Progenitor cell of endocrine pancreas (in vitro differentiated cells): ENCODE data around the gene CPAMD8. TPM values are rescaled to one million over a fixed set of nuclear protein-coding genes. Genes with fewer than 3 reads are reported as not detected.

Source experiments
- DNase-seq: peaks from one replicate; pipeline ENCODE4 v3.0.0; 2021; ENCODE audit warnings: low spot score; ENCODE audit not compliant: unreplicated experiment
- H3K27ac Mint-ChIP-seq: 2 replicates; pipeline ENCODE4 v1.8.0; 2021; ENCODE audit warnings: mild to moderate bottlenecking, moderate library complexity, mixed read lengths
- H3K27me3 Mint-ChIP-seq: 2 replicates; pipeline ENCODE4 v1.8.0; 2021; ENCODE audit warnings: mixed read lengths
- H3K36me3 Mint-ChIP-seq: 2 replicates; pipeline ENCODE4 v1.8.0; 2022; ENCODE audit warnings: mixed read lengths; ENCODE audit not compliant: insufficient read depth
- H3K4me1 Mint-ChIP-seq: 2 replicates; pipeline ENCODE4 v1.8.0; 2021; ENCODE audit warnings: low read depth, mixed read lengths
- H3K4me3 Mint-ChIP-seq: 2 replicates; pipeline ENCODE4 v1.8.0; 2021; ENCODE audit warnings: low read depth, mild to moderate bottlenecking, moderate library complexity, mixed read lengths
- H3K9me3 Mint-ChIP-seq: 2 replicates; pipeline ENCODE4 v1.8.0; 2021; ENCODE audit warnings: low read depth, mixed read lengths
- CTCF ChIP-seq: fragments of 200-600 bp; sonication (generic); IDR thresholded peaks from one replicate; pipeline ENCODE4 v1.5.0; 2021; ENCODE audit warnings: antibody characterized with exemption, mild to moderate bottlenecking; ENCODE audit not compliant: unreplicated experiment
- total RNA-seq: library from RNA; stranded (reverse); gene quantifications from 2 replicates; pipeline ENCODE4 v1.2.1, GENCODE V29; 2021

The CPAMD8 gene
- total RNA-seq, 1 donor from 2014 or later = 63.4 TPM

- H3K4me3 Mint-ChIP-seq = no peak overlapping the region
- TF ChIP-seq CTCF = no peak
- peaks cover 33% of the 10 kb centered on the region for H3K36me3 Mint-ChIP-seq
- no peaks in the 10 kb centered on the region for H3K4me1 Mint-ChIP-seq
- DNase-seq = no peak
- peaks cover 13% of the 10 kb centered on the region for H3K9me3 Mint-ChIP-seq
- no peaks in the 10 kb centered on the region for H3K27me3 Mint-ChIP-seq
- no peak overlapping the region for H3K27ac Mint-ChIP-seq
Measured at GRCh38 chr19:16928916-16929315, 97.7 kb downstream of the CPAMD8 start.

- H3K9me3 Mint-ChIP-seq = peaks cover 9% of the 10 kb centered on the region
- H3K27ac Mint-ChIP-seq = no peak overlapping the region
Measured at GRCh38 chr19:16928351-16928750, 98.3 kb downstream of the CPAMD8 start.

GRCh38 chr19:16927883-16928282 is 98.7 kb downstream of the CPAMD8 start:
- Mint-ChIP-seq H3K4me3 (no peak overlapping the region), H3K36me3 (peaks cover 30% of the 10 kb centered on the region), H3K9me3 (peaks cover 7% of the 10 kb centered on the region), H3K27ac (no peak overlapping the region), H3K4me1 (no peaks in the 10 kb centered on the region), H3K27me3 (no peaks in the 10 kb centered on the region)
- TF ChIP-seq CTCF = no peak
- DNase-seq = no peak

More at GRCh38 chr19:16928351-16928750, 98.3 kb downstream of the CPAMD8 start:
- H3K27me3 Mint-ChIP-seq = no peaks in the 10 kb centered on the region
- peaks cover 28% of the 10 kb centered on the region for H3K36me3 Mint-ChIP-seq
- H3K4me1 Mint-ChIP-seq = no peaks in the 10 kb centered on the region
- no peak for DNase-seq
- no peak for TF ChIP-seq CTCF
- H3K4me3 Mint-ChIP-seq = no peak overlapping the region

- Mint-ChIP-seq H3K4me3 (no peak overlapping the region), H3K36me3 (peaks cover 28% of the 10 kb centered on the region), H3K27ac (no peak overlapping the region), H3K9me3 (peaks cover 7% of the 10 kb centered on the region), H3K4me1 (no peaks in the 10 kb centered on the region), H3K27me3 (no peaks in the 10 kb centered on the region)
- no peak for TF ChIP-seq CTCF
- no peak for DNase-seq
Measured at GRCh38 chr19:16922949-16923348, 103.7 kb downstream of the CPAMD8 start.

GRCh38 chr19:16922592-16922934 is 104.0 kb downstream of the CPAMD8 start:
- H3K4me3 Mint-ChIP-seq = no peak overlapping the region
- peaks cover 7% of the 10 kb centered on the region for H3K9me3 Mint-ChIP-seq
- H3K36me3 Mint-ChIP-seq = peaks cover 27% of the 10 kb centered on the region

More at GRCh38 chr19:16922592-16922934, 104.0 kb downstream of the CPAMD8 start:
- Mint-ChIP-seq H3K4me1 (no peaks in the 10 kb centered on the region), H3K27ac (no peak overlapping the region), H3K27me3 (no peaks in the 10 kb centered on the region)
- DNase-seq = no peak
- TF ChIP-seq CTCF = no peak
